H1 (cell line): Measurements from ENCODE around the gene RPSA. TPM values are rescaled to one million over a fixed set of nuclear protein-coding genes. Genes with fewer than 3 reads are reported as not detected.
A peak's percentile ranks its signal among the peaks of the same experiment; 100 is the strongest.

Source experiments
- CTCF ChIA-PET: fragments of 300-600 bp; sonication (Branson Sonifier 250); formaldehyde crosslinking; loops from one replicate; lab custom pipeline; 2021; ENCODE audit not compliant: partially characterized antibody; lab: Charles Lee
- POLR2A ChIA-PET: fragments of 300-600 bp; sonication (Branson Sonifier 250); formaldehyde crosslinking; loops from one replicate; lab custom pipeline; 2021; ENCODE audit warnings: inconsistent platforms; ENCODE audit not compliant: partially characterized antibody; lab: Charles Lee
- DNase-seq, 2 experiments: peaks; one replicate each; pipeline versions ENCODE4 v3.0.0 to v3.0.0-alpha.2; 2010 to 2022; ENCODE audit warnings: low spot score in 2 of 2, low read depth in 1 of 2, mixed read lengths in 1 of 2
- FAIRE-seq: peaks from 2 replicates; lab custom pipeline; 2011; peaks lifted over from hg19 to GRCh38; lab: Jason Lieb, UNC
- H2AFZ ChIP-seq: 2 replicates; pipeline ENCODE4 v1.8.1; 2012; ENCODE audit warnings: low read length, inconsistent platforms
- H2AK5ac ChIP-seq: 2 replicates; pipeline ENCODE4 v1.6.1; 2013; ENCODE audit warnings: low read depth, low read length
- H2BK120ac ChIP-seq: replicated peaks from 2 replicates; pipeline ENCODE3; 2013; ENCODE audit warnings: low read depth, low read length, inconsistent platforms
- H2BK12ac ChIP-seq: 2 replicates; pipeline ENCODE4 v1.6.1; 2013; ENCODE audit warnings: low read depth, low read length
- H2BK15ac ChIP-seq: 2 replicates; pipeline ENCODE4 v1.6.1; 2013; ENCODE audit warnings: low read length
- H2BK20ac ChIP-seq: 2 replicates; pipeline ENCODE4 v1.6.1; 2013; ENCODE audit warnings: low read length
- H2BK5ac ChIP-seq: 2 replicates; pipeline ENCODE4 v1.6.1; 2013; ENCODE audit warnings: low read depth, low read length
- H3K14ac ChIP-seq: 2 replicates; pipeline ENCODE4 v1.6.1; 2013; ENCODE audit warnings: inconsistent platforms; ENCODE audit not compliant: insufficient read length
- H3K18ac ChIP-seq: 2 replicates; pipeline ENCODE4 v1.6.1; 2013; ENCODE audit warnings: low read length; ENCODE audit errors: extremely low read depth
- H3K23ac ChIP-seq: 2 replicates; pipeline ENCODE4 v1.6.1; 2013; ENCODE audit warnings: inconsistent platforms; ENCODE audit not compliant: insufficient read length
- H3K23me2 ChIP-seq: 2 replicates; pipeline ENCODE4 v1.6.1; 2013; ENCODE audit warnings: low read depth, low read length
- H3K27ac ChIP-seq: 2 replicates; pipeline ENCODE4 v1.6.1; 2011; ENCODE audit warnings: low read depth, low read length, inconsistent platforms
- H3K27me3 ChIP-seq, 4 experiments: replicated peaks in 1 of 4; 1 replicate in 1 of 4; 2 replicates in 3 of 4; pipeline versions ENCODE4 v1.6.1 to v1.8.1; 2011 to 2013; ENCODE audit warnings: low read length in 3 of 4, mild to moderate bottlenecking in 3 of 4, inconsistent platforms in 2 of 4, mixed read lengths in 2 of 4, moderate library complexity in 1 of 4; ENCODE audit not compliant: control insufficient read depth in 3 of 4, insufficient read depth in 3 of 4; ENCODE audit errors: extremely low read depth in 1 of 4
- H3K36me3 ChIP-seq, 4 experiments: 2 replicates each; pipeline versions ENCODE4 v1.6.1 to v1.8.1; 2011 to 2013; ENCODE audit warnings: mild to moderate bottlenecking in 4 of 4, low read length in 3 of 4, moderate library complexity in 2 of 4, control low read depth in 1 of 4, inconsistent platforms in 1 of 4; ENCODE audit not compliant: insufficient read depth in 4 of 4, control insufficient read depth in 2 of 4
- H3K4ac ChIP-seq: replicated peaks from 2 replicates; pipeline ENCODE3; 2013; ENCODE audit warnings: low read length, low read depth, mixed read lengths, inconsistent platforms; ENCODE audit not compliant: insufficient read length
- H3K4me1 ChIP-seq, 4 experiments: replicated peaks in 1 of 4; 1 replicate in 1 of 4; 2 replicates in 3 of 4; pipeline versions ENCODE4 v1.6.1 to v1.8.1; 2011 to 2013; ENCODE audit warnings: low read length in 3 of 4, inconsistent platforms in 2 of 4, mixed read lengths in 1 of 4; ENCODE audit not compliant: insufficient read depth in 4 of 4, control insufficient read depth in 3 of 4
- H3K4me2 ChIP-seq, 2 experiments: 2 replicates each; pipeline versions ENCODE4 v1.6.1 to v1.8.1; 2011 to 2013; ENCODE audit warnings: low read depth in 2 of 2, low read length in 2 of 2, control low read depth in 1 of 2, inconsistent platforms in 1 of 2, mild to moderate bottlenecking in 1 of 2; ENCODE audit not compliant: insufficient read depth in 1 of 2
- H3K4me3 ChIP-seq, 4 experiments: fragments of 200-600, 300-600 bp in 1 of 4; sonication (generic), shearing (Covaris generic), sonication (Bioruptor Twin) in 1 of 4; 2 replicates each; pipeline versions ENCODE4 v1.5.1 to v1.8.1; 2011 to 2016; ENCODE audit warnings: low read length in 4 of 4, low read depth in 3 of 4, control low read depth in 2 of 4, inconsistent platforms in 2 of 4, mild to moderate bottlenecking in 2 of 4, mixed read lengths in 1 of 4, moderate library complexity in 1 of 4; ENCODE audit not compliant: insufficient read depth in 2 of 4; ENCODE audit errors: extremely low read depth in 1 of 4
- H3K56ac ChIP-seq: replicated peaks from 2 replicates; pipeline ENCODE3; 2013; ENCODE audit warnings: low read depth, mild to moderate bottlenecking, mixed read lengths, low read length, inconsistent platforms; ENCODE audit not compliant: insufficient read length
- H3K79me1 ChIP-seq: 2 replicates; pipeline ENCODE4 v1.6.1; 2013; ENCODE audit warnings: low read depth, low read length, control low read depth
- H3K79me2 ChIP-seq, 2 experiments: 2 replicates each; pipeline versions ENCODE4 v1.6.1 to v1.8.1; 2012 to 2013; ENCODE audit warnings: low read length in 2 of 2, mild to moderate bottlenecking in 2 of 2, inconsistent platforms in 1 of 2; ENCODE audit not compliant: insufficient read depth in 2 of 2, control insufficient read depth in 1 of 2
- H3K9ac ChIP-seq, 4 experiments: replicated peaks in 1 of 4; 1 replicate in 1 of 4; 2 replicates in 3 of 4; pipeline versions ENCODE4 v1.6.1 to v1.8.1; 2011 to 2013; ENCODE audit warnings: low read depth in 3 of 4, low read length in 3 of 4, control low read depth in 2 of 4, mild to moderate bottlenecking in 2 of 4, moderate library complexity in 2 of 4, inconsistent platforms in 1 of 4; ENCODE audit errors: extremely low read depth in 1 of 4
- H3K9me3 ChIP-seq, 2 experiments: 2 replicates each; pipeline versions ENCODE4 v1.6.1 to v1.8.1; 2012 to 2013; ENCODE audit warnings: mild to moderate bottlenecking in 2 of 2, moderate library complexity in 2 of 2, control low read depth in 1 of 2, inconsistent platforms in 1 of 2, low read depth in 1 of 2, low read length in 1 of 2, mixed read lengths in 1 of 2; ENCODE audit not compliant: insufficient read depth in 2 of 2
- H4K20me1 ChIP-seq, 2 experiments: replicated peaks in 1 of 2; 2 replicates each; pipeline versions ENCODE3 to v1.8.1; 2011 to 2013; ENCODE audit warnings: inconsistent platforms in 2 of 2, low read length in 2 of 2, mild to moderate bottlenecking in 1 of 2; ENCODE audit not compliant: insufficient read depth in 2 of 2, control insufficient read depth in 1 of 2
- H4K5ac ChIP-seq: 2 replicates; pipeline ENCODE4 v1.6.1; 2013; ENCODE audit warnings: low read length, low read depth, mixed read lengths, inconsistent platforms; ENCODE audit not compliant: insufficient read length
- H4K8ac ChIP-seq: 2 replicates; pipeline ENCODE4 v1.8.0; 2013; ENCODE audit warnings: mild to moderate bottlenecking, moderate library complexity, low read length, inconsistent platforms; ENCODE audit not compliant: insufficient read depth; ENCODE audit errors: extremely low read depth
- H4K91ac ChIP-seq: replicated peaks from 2 replicates; pipeline ENCODE3; 2013; ENCODE audit warnings: low read length, mixed read lengths, inconsistent platforms; ENCODE audit not compliant: insufficient read length
- CHD2 ChIP-seq: IDR thresholded peaks from 2 replicates; pipeline ENCODE4 v1.6.1; 2012; ENCODE audit warnings: low read length, improper control_type of control experiment
- POLR2A ChIP-seq, 2 experiments: IDR thresholded peaks; 1 replicate in 1 of 2; 2 replicates in 1 of 2; pipeline ENCODE4 v1.6.1; 2011; ENCODE audit warnings: low read depth in 2 of 2, low read length in 2 of 2, mild to moderate bottlenecking in 2 of 2; ENCODE audit errors: control extremely low read depth in 1 of 2
- WGBS, 2 experiments: shearing (Covaris generic) in 1 of 2; methylation state at CpG; one replicate each; pipeline versions ENCODE4 v1.1.6 to v1.1.7; 2013 to 2015; ENCODE audit warnings: low lambda C conversion rate in 2 of 2, mixed read lengths in 2 of 2, inconsistent platforms in 1 of 2, low coverage in 1 of 2, missing lambda C conversion rate in 1 of 2; ENCODE audit not compliant: insufficient replicate concordance in 2 of 2, insufficient coverage in 1 of 2, insufficient read length in 1 of 2; ENCODE audit errors: extremely low coverage in 1 of 2, missing lambda C conversion rate in 1 of 2; 5-methylcytosine and 5-hydroxymethylcytosine counted together
- polyA plus RNA-seq, 7 experiments: library from polyadenylated mRNA; depleted of rRNA in 3 of 7; stranded (reverse) in 5 of 7; unstranded in 2 of 7; fragments of >200 nt in 5 of 7; fragments of 200-250 nt in 2 of 7; gene quantifications; 1 replicate in 5 of 7; 2 replicates in 1 of 7; 4 replicates in 1 of 7; pipeline versions ENCODE4 v1.2.1 to v1.2.3, GENCODE V29; 2011 to 2013; ENCODE audit warnings: missing spikeins in 2 of 7, mixed read lengths in 2 of 7
- total RNA-seq: library from RNA; stranded (reverse); fragmentation: NEBNext Ultra II Directional; extraction: Animal tissue kit (Norgen Biotek cat#: 25700); gene quantifications from 2 replicates; pipeline ENCODE4 v1.2.1, GENCODE V29; 2021

RPSA gene
- total and polyA plus RNA-seq, 2 of the 8 experiments (the other 6 are each of a cell fraction or from before 2014, with no cell fraction given): 2,661 to 7,468 TPM

- no peak overlapping the region for H2BK20ac ChIP-seq
- FAIRE-seq (no peak), DNase-seq (no peak)
- H3K27me3 ChIP-seq: no peaks in the 10 kb centered on the region
- ChIA-PET CTCF (interaction anchor here (0.9 to 3.4 kb wide), 3 partner anchors 10 to 17 kb away, joined by 3 to 10 read pairs (median 4); no protein-coding TSS in a partner anchor), POLR2A (interaction anchor here (0.7 to 33.7 kb wide), 4 partner anchors 8 to 1400 kb away, joined by 3 to 771 read pairs (median 16); partner anchors contain the start of gene RPSA)
- no peak overlapping the region for H2AFZ ChIP-seq
- H3K4me1 ChIP-seq: no peaks in the 10 kb centered on the region; a peak in 1 of 7 replicates
- no peak overlapping the region for H3K56ac ChIP-seq
- peaks cover 10 to 64% (median 39%) of the 10 kb centered on the region in 4 experiments for H3K36me3 ChIP-seq
- no peak overlapping the region for H3K18ac ChIP-seq
- H3K9me3 ChIP-seq: no peaks in the 10 kb centered on the region
- H4K5ac ChIP-seq: no peak overlapping the region
- TF ChIP-seq CHD2 (no peak), POLR2A (IDR thresholded peaks at IDR 0.05; ENCODE audit: control extremely low read depth in 1 of 2, low read depth in 2 of 2, low read length in 2 of 2) (0 out of 3 replicates have a peak, but pooled peaks of 1 of the 2 experiments have one; percentile 18)
- H3K4me2 ChIP-seq: no peak overlapping the region
- H3K4ac ChIP-seq: no peak overlapping the region
- no peak overlapping the region for H4K8ac ChIP-seq
- no peak overlapping the region for H2BK120ac ChIP-seq
- H3K23ac ChIP-seq: no peak overlapping the region
- H3K14ac ChIP-seq: no peak overlapping the region
- no peak overlapping the region for H2BK12ac ChIP-seq
- no peak overlapping the region for H2AK5ac ChIP-seq
- no peak overlapping the region for H4K91ac ChIP-seq
- no peak overlapping the region for H3K27ac ChIP-seq
- H2BK15ac ChIP-seq: no peak overlapping the region
- peaks cover 0 to 2% of the 10 kb centered on the region in 2 experiments; a peak in 1 of 4 replicates for H3K79me2 ChIP-seq
- no peak overlapping the region for H3K4me3 ChIP-seq
- no peaks in the 10 kb centered on the region for H4K20me1 ChIP-seq
- 94% methylated on average over 3 of the region's 3 CpGs; no CpG with 5 or more reads in 1 of the 2 experiments for WGBS, 2 experiments
- no peak overlapping the region for H3K9ac ChIP-seq
- no peak overlapping the region for H2BK5ac ChIP-seq
- H3K79me1 ChIP-seq: no peaks in the 10 kb centered on the region
- no peaks in the 10 kb centered on the region for H3K23me2 ChIP-seq
Measured at GRCh38 chr3:39396690-39397089, 9.8 kb upstream of the RPSA start.
